VCaP (cell line): ENCODE data around the gene BICC1.

Experiments
- H3K27ac ChIP-seq: fragments of 450-650 bp; 2 replicates; pipeline ENCODE4 v1.5.1; 2017
- TF ChIP-seq, protein P1 (sequence below): fragments of 450-650 bp; conservative IDR thresholded peaks from 2 replicates; pipeline ENCODE4 v1.5.1; 2017; ENCODE audit warnings: mild to moderate bottlenecking, moderate library complexity

The BICC1 gene

DNA sequence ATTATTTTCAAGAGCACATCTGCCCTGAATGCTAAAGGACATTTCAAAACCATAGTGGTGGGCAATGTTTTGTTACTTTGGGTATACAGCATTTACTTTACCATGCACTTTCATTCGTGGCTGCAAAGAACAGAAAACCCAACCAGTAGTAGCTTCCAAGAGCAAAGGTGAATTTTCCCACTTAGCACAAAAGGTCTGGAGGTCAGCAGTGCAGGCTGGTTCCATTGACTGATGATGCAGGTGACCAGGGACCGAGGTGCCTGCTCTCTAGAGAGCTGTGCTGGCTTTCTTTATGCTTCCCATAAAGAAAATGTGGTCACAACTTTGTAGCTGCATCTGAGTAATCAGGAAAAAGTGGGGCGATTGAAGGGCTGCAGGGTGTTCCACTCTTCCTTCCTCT lies 240.0 kb downstream of the BICC1 start:
- TF ChIP-seq, protein P1, sequence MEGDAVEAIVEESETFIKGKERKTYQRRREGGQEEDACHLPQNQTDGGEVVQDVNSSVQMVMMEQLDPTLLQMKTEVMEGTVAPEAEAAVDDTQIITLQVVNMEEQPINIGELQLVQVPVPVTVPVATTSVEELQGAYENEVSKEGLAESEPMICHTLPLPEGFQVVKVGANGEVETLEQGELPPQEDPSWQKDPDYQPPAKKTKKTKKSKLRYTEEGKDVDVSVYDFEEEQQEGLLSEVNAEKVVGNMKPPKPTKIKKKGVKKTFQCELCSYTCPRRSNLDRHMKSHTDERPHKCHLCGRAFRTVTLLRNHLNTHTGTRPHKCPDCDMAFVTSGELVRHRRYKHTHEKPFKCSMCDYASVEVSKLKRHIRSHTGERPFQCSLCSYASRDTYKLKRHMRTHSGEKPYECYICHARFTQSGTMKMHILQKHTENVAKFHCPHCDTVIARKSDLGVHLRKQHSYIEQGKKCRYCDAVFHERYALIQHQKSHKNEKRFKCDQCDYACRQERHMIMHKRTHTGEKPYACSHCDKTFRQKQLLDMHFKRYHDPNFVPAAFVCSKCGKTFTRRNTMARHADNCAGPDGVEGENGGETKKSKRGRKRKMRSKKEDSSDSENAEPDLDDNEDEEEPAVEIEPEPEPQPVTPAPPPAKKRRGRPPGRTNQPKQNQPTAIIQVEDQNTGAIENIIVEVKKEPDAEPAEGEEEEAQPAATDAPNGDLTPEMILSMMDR = no peak
- H3K27ac ChIP-seq = no peak overlapping the region

DNA sequence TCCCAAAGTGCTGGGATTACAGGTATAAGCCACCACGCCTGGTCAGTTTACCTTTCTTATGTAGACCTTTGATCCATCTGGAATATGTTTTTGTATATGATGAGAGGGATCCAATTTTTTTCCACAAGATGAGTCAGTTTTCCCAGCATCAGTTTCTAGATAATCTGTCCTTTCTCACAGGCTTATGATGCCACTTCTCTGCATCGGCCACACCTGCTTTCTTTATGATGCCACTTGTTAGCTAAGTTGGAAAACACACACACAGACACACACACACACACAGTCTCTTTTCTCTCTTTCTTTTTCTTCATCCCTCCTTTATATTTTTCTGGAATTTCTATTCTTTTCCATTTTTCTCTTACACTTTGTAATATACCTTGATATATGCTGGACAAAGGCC lies 240.8 kb downstream of the BICC1 start:
- no peak overlapping the region for H3K27ac ChIP-seq
- TF ChIP-seq, protein P1 = no peak

GRCh38 chr10:58754469-58755339 lies 242.0 kb downstream of the BICC1 start:
- TF ChIP-seq, protein P1 = no peak
- no peak overlapping the region for H3K27ac ChIP-seq

- H3K27ac ChIP-seq = no peak overlapping the region
- TF ChIP-seq, protein P1 = no peak
These were observed 242.6 kb downstream of the BICC1 start for GRCh38 chr10:58755340-58755610.

DNA sequence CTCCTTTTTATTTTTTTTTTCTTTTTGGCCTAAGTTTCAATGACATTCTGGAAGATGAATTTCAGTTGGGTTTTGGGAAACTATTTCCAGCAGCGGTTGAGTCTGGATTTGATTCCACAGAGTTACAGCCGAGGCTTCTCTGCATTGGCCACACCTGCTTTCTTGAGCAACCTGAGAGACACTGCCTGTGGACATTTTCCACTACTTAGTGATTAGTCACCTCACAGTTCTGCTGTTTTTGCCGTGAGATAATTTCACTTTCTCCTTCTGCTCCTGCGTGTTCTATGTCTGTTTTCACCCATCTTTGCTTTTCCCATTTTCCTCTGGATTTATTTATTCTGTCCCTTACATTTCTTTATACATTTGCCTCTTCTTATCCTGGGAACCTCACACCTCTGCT lies 243.0 kb downstream of the BICC1 start:
- TF ChIP-seq, protein P1 = no peak
- no peak overlapping the region for H3K27ac ChIP-seq

DNA sequence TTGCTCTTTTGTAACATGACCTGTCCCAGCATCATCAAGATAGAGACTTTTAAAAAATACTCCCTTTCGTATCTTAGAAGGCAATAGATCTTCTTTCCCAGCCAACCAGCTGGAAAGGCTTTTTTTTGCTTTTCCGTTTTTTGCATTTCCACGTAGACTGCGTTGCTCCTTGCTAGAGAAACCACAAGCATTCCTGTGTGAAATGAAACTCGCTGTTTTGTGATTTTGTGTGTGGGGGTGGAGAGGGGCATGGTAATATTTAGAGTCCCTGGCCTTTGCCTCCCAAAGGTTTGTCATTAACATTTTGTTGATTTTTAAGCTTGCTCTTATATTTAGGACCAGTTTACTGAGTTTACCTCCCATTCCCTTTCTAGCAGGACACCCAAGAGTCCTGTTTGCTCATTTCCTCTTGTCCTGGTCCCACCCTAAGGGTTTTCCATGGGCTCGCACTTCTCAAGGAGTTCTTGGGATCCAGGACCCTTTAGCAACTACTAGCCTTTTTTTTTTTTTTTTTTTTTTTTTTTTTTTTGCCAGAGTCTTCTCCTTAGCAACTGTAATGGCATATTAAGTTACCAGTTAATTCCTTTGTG lies 243.6 kb downstream of the BICC1 start:
- no peak overlapping the region; the same call in 1 of the 2 replicates for H3K27ac ChIP-seq
- TF ChIP-seq, protein P1 = no peak

GRCh38 chr10:58757352-58758065 lies 244.8 kb downstream of the BICC1 start:
- TF ChIP-seq, protein P1 = no peak
- H3K27ac ChIP-seq = no peak overlapping the region
